ENCODE measurements around the gene NPC2. TPM values are rescaled to one million over a fixed set of nuclear protein-coding genes. Genes with fewer than 3 reads are reported as not detected.

Gene NPC2
- total and polyA plus RNA-seq, 2 of the 4 experiments (the other 2 are of a cell fraction) = 210 to 273 TPM

- H3K23ac ChIP-seq (ENCODE audit: low read depth, low read length) = no peak overlapping the region
- no peak overlapping the region for H3K9ac ChIP-seq (ENCODE audit: low read depth, low read length)
- no peak overlapping the region for H2AFZ ChIP-seq (replicated peaks; ENCODE audit: low read length, poor library complexity)
- H3K56ac ChIP-seq (ENCODE audit: extremely low read depth, insufficient read depth, low read length) = no peak overlapping the region
- CTCF ChIA-PET = no interaction called here
- POLR2A ChIA-PET (ENCODE audit: unreplicated experiment) = no interaction called here
- H3K79me1 ChIP-seq (ENCODE audit: low read depth in 1 of 2, low read length in 2 of 2) = peaks cover 0 to 4% of the 10 kb centered on the region in 2 experiments; a peak in 1 of 4 replicates
- no peak overlapping the region for H3K4me2 ChIP-seq (ENCODE audit: low read depth, low read length)
- no peaks in the 10 kb centered on the region for H3K27me3 ChIP-seq (ENCODE audit: control insufficient read depth, insufficient read depth, low read length)
- peak overlapping the region; percentile 12; the same call in 1 of the 2 replicates for H4K91ac ChIP-seq (ENCODE audit: insufficient read depth, low read depth, low read length)
- no peak overlapping the region for H2BK120ac ChIP-seq (ENCODE audit: low read depth, low read length)
- no peak overlapping the region for H3K4ac ChIP-seq (ENCODE audit: low read depth, low read length)
- H3K27ac ChIP-seq (ENCODE audit: insufficient read depth, low read length) = no peak overlapping the region
- H2AK5ac ChIP-seq (ENCODE audit: low read depth, low read length) = no peak overlapping the region; the same call in 1 of the 2 replicates
- no peak overlapping the region for H2AK9ac ChIP-seq (replicated peaks; ENCODE audit: low read depth, low read length, poor library complexity)
- dilution Hi-C loops (cut with HindIII; ENCODE audit: low sequenced_read_pairs, unreplicated experiment) = no loop called here
- peaks cover 26% of the 10 kb centered on the region for H3K9me1 ChIP-seq (ENCODE audit: insufficient read depth, low read length)
- peaks cover 19% of the 10 kb centered on the region for H3K4me1 ChIP-seq (ENCODE audit: control insufficient read depth, insufficient read depth, low read length)
- H2BK20ac ChIP-seq (ENCODE audit: low read depth, low read length) = no peak overlapping the region
- no peak overlapping the region for H3K18ac ChIP-seq (ENCODE audit: low read depth, low read length)
- BruUV-seq (replicated peaks) = no TSS peak
- in situ Hi-C loops (cut with MboI; ENCODE audit: low sequenced_read_pairs) = loop anchor here (10.0 kb wide), 1 partner anchor 285 kb away; no protein-coding TSS in a partner anchor
- no peak overlapping the region for H3K4me3 ChIP-seq (ENCODE audit: insufficient read depth, low read depth, low read length)
- WGBS, 2 experiments (ENCODE audit: extremely low coverage in 2 of 2, insufficient read length in 1 of 2) = 74% methylated on average over 4 of the region's 10 CpGs; no CpG with 5 or more reads in 1 of the 2 experiments
- peaks cover 13% of the 10 kb centered on the region for H3K36me3 ChIP-seq (ENCODE audit: control insufficient read depth, insufficient read depth, low read length)
- H2BK5ac ChIP-seq (ENCODE audit: low read depth, low read length, poor library complexity, severe bottlenecking) = no peak overlapping the region
- H4K8ac ChIP-seq (ENCODE audit: low read depth in 2 of 2, low read length in 2 of 2) = no peak overlapping the region
- no peak for DNase-seq
- H3K9me3 ChIP-seq (ENCODE audit: control insufficient read depth, insufficient read depth, low read length) = no peaks in the 10 kb centered on the region
- no peaks in the 10 kb centered on the region for H4K20me1 ChIP-seq (ENCODE audit: insufficient read depth, low read length)
- H2BK15ac ChIP-seq (ENCODE audit: low read depth, low read length) = no peak overlapping the region
- no peak for ATAC-seq (ENCODE audit: low read depth)
- no peak overlapping the region for H3K14ac ChIP-seq (replicated peaks; ENCODE audit: low read depth, low read length)
- intact Hi-C loops (cut with micrococcal nuclease) = no loop called here
- TF ChIP-seq BHLHE40 (IDR thresholded peaks at IDR 0.05; ENCODE audit: low read depth, low read length) = no peak
- TF ChIP-seq, protein P1, sequence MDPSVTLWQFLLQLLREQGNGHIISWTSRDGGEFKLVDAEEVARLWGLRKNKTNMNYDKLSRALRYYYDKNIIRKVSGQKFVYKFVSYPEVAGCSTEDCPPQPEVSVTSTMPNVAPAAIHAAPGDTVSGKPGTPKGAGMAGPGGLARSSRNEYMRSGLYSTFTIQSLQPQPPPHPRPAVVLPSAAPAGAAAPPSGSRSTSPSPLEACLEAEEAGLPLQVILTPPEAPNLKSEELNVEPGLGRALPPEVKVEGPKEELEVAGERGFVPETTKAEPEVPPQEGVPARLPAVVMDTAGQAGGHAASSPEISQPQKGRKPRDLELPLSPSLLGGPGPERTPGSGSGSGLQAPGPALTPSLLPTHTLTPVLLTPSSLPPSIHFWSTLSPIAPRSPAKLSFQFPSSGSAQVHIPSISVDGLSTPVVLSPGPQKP (IDR thresholded peaks at IDR 0.05; ENCODE audit: borderline replicate concordance, low read depth, low read length) = no peak
- TF ChIP-seq MAZ (IDR thresholded peaks at IDR 0.05; ENCODE audit: borderline replicate concordance, low read depth, low read length) = no peak
- TF ChIP-seq CTCF (conservative IDR thresholded peaks at IDR 0.05; ENCODE audit: low read depth, low read length) = no peak
- TF ChIP-seq NFE2L2 (IDR thresholded peaks at IDR 0.05; ENCODE audit: low read depth, low read length) = no peak
- TF ChIP-seq CHD1 (IDR thresholded peaks at IDR 0.05; ENCODE audit: low read depth, low read length) = no peak
- TF ChIP-seq MAFK (IDR thresholded peaks at IDR 0.05; ENCODE audit: low read depth, low read length) = no peak
- no peak for TF ChIP-seq RAD21 (IDR thresholded peaks at IDR 0.05; ENCODE audit: low read length)
- no peak overlapping the region for H4K5ac ChIP-seq (ENCODE audit: low read depth, low read length)
These were observed 16.6 kb upstream of the NPC2 start for GRCh38 chr14:74509587-74510222.
